Vein endothelial cell (primary cell): Measurements from ENCODE around the gene JDP2. TPM values are rescaled to one million over a fixed set of nuclear protein-coding genes. Genes with fewer than 3 reads are reported as not detected.

Experiments used
- total RNA-seq: library from RNA; depleted of rRNA; stranded (reverse); fragments of >200 nt; gene quantifications from 2 replicates; pipeline ENCODE4 v1.2.3, GENCODE V29; 2012

Gene JDP2, protein sequence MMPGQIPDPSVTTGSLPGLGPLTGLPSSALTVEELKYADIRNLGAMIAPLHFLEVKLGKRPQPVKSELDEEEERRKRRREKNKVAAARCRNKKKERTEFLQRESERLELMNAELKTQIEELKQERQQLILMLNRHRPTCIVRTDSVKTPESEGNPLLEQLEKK
- total RNA-seq = 7.9 and 13.7 TPM in 2 replicates

DNA sequence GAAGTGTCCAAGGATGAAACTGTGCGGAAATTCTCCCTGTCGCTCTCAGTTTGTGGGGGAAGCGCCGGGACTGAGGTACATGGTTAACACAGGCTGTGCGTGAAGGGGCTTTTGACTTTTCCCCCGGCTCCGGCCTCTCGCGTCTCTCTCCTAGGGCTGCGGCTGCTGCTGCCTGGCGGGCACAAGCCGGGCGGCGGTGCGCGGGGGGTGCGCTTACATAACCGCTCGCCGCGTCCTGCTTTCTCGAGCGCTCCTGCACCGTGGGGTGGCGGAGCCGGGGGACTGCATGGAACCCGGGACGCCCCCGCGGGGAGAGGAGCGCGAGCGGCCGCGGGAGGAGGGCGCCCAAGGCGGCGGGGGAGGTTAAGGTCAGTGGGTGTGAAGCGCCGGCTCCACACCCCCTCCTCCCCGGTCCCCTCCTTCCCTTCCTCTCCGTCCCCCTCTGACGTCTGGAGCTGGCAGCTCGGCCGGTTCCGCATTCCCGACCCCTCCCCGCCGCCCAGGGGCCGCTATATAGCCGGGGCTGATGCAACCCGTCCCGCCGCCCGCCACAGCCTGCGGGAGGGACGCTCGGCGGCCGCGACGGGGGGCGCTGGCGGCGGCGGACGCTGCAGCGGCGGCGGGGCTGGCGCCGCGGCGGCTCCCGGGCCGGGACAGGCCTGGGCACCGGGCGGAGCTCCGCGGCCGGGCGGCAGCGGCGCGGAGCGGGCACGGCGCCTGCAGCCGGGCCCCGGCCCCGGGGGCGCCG lies at the start of gene JDP2:
JDP2 (plus strand) TSS at position 541 of the 748 bp plus-strand sequence. CDS start 9,899 bp downstream, outside the sequence.

DNA sequence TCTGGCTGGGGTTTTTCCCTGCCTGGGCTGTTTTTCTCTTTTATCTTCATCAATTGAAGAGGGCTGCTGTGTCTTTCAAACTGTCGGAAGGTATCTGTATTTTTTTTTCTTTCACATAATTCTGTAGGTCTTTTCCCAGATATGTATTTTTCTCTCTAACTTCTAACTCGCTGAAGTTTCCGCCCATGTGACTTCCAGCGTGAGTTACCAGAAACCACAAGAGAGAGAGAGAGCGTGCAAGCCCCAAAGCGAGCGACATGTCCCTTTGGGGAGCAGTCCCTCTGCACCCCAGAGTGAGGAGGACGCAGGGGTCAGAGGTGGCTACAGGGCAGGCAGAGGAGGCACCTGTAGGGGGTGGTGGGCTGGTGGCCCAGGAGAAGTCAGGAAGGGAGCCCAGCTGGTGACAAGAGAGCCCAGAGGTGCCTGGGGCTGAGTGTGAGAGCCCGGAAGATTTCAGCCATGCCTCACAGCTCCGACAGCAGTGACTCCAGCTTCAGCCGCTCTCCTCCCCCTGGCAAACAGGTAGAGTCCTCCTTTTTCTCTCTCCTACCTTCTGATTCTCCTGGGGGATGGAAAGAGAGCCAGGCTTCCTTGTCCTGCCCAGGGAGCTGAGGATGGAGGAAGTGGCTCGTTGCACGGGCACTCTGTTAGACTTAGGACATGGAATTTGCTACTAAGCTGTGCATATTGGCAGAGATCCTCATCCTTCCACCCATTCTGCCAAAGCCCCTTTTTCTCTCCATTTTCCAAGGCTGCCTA lies 94.6 kb downstream of the JDP2 start, which contains the start of gene BATF:
BATF (plus strand) TSS at position 246 of the 759 bp plus-strand sequence; CDS start at position 460, 214 bp downstream.

Other genes starting within 250 kb of the JDP2 start
- gene FOS, start 149.2 kb upstream of the JDP2 start, total RNA-seq = 2.1 and 3.9 TPM in 2 replicates
- gene BATF, start 94.4 kb downstream of the JDP2 start, total RNA-seq = 2.5 and 2.9 TPM in 2 replicates
- 5.3 and 5.6 TPM in 2 replicates for gene FLVCR2, start 150.6 kb downstream of the JDP2 start, total RNA-seq
- 7.8 and 11.8 TPM in 2 replicates for gene ERG28, start 232.9 kb downstream of the JDP2 start, total RNA-seq
- 56.2 and 69.0 TPM in 2 replicates for gene TTLL5, start 233.2 kb downstream of the JDP2 start, total RNA-seq